ENCODE measurements around the gene ENG. TPM values are rescaled to one million over a fixed set of nuclear protein-coding genes. Genes with fewer than 3 reads are reported as not detected.

The ENG gene
- polyA plus RNA-seq, 2 of the 4 experiments (the other 2 are of a cell fraction): 0.08 TPM; not detected in 1

DNA sequence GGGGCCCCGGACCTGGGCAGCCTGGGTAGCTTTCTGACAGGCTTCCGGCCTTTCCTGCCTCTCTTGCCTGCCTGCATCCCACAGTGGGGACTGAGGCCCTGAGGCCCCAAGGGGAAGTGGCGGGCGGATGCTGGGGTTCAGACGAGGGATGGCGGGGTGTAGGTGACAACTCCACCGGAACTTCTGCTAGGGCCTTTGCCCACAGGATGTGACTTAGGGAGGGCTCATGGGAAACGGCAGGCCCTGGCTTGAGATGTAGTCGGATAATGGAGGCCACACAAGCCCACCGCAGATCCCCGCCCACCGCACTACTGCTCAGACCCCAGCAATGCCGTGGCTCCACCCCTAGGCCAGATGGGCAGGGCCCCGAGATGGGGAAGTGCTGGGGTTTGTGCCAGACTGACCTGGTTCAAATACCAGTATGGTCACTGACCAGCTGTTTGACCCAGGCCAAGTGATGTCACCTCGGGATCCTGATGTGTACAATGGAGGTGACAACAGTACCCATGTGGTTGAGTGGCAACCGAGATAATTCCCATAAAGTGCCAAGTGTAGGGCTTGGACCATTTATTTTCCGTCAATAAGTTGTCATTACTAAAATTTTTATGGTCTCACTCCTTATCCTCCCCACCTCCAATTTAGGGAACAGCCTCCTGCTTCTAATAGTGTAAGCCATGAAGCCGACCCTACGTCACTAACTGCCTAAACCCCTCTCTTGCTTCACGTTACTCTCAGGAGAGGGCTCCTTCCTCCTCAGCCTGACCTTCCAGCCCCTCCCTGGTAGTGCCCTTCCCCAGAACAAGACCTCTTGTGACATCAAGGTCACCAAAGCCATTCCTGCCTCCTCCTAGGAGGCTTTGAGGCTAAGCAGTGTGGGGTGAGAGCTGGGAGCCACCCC, 71.1 kb downstream of the ENG start:
- H3K4me3 ChIP-seq: no peak overlapping the region
- 88% methylated on average over 19 of the region's 20 CpGs for WGBS (ENCODE audit: missing lambda C conversion rate)
- FAIRE-seq: no peak
- ATAC-seq: no peak
- ChIA-PET POLR2A (no interaction called here), CTCF (interaction anchor here (1.0 to 12.1 kb wide), 15 partner anchors 10 to 335 kb away, joined by 3 to 157 read pairs (median 5); partner anchors contain the start of genes FPGS and TOR2A)
- H3K27ac ChIP-seq: no peak overlapping the region
- no peak for DNase-seq (ENCODE audit: low read depth in 1 of 2, low spot score in 1 of 2)
- H3K4me2 ChIP-seq: no peak overlapping the region
- no peaks in the 10 kb centered on the region for H3K9me3 ChIP-seq
- peaks cover 21% of the 10 kb centered on the region; the same call in 2 of the 3 replicates for H3K4me1 ChIP-seq
- TF ChIP-seq RAD21 (conservative IDR thresholded peaks at IDR 0.05 in 1 of 2, IDR thresholded peaks at IDR 0.05 in 1 of 2): no peak
- TF ChIP-seq, protein P1, sequence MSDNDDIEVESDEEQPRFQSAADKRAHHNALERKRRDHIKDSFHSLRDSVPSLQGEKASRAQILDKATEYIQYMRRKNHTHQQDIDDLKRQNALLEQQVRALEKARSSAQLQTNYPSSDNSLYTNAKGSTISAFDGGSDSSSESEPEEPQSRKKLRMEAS (IDR thresholded peaks at IDR 0.05): no peak
- no peak for TF ChIP-seq RARB (CRISPR knock-in tag; IDR thresholded peaks at IDR 0.05)
- TF ChIP-seq ZNF302 (CRISPR knock-in tag; IDR thresholded peaks at IDR 0.05): no peak
- no peak for TF ChIP-seq NR3C1 (IDR thresholded peaks at IDR 0.05)
- no peak for TF ChIP-seq NFE2L2 (conservative IDR thresholded peaks at IDR 0.05; ENCODE audit: low read length)
- TF ChIP-seq FOSL2 (IDR thresholded peaks at IDR 0.05): no peak
- no peak for TF ChIP-seq FOSL2 (CRISPR knock-in tag; IDR thresholded peaks at IDR 0.05)
- TF ChIP-seq, protein P2, sequence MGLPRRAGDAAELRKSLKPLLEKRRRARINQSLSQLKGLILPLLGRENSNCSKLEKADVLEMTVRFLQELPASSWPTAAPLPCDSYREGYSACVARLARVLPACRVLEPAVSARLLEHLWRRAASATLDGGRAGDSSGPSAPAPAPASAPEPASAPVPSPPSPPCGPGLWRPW (IDR thresholded peaks at IDR 0.05): no peak
- TF ChIP-seq TFCP2L1 (CRISPR knock-in tag; IDR thresholded peaks at IDR 0.05): no peak
- TF ChIP-seq EHF (CRISPR knock-in tag; IDR thresholded peaks at IDR 0.05): no peak
- TF ChIP-seq BHLHE40 (IDR thresholded peaks at IDR 0.05; ENCODE audit: low read depth, low read length): no peak
- no peak for TF ChIP-seq GATA3 (IDR thresholded peaks at IDR 0.05; ENCODE audit: borderline replicate concordance)
- no peak for TF ChIP-seq TP53 (CRISPR knock-in tag; IDR thresholded peaks at IDR 0.05)
- no peak for TF ChIP-seq RFX5 (IDR thresholded peaks at IDR 0.05)
- TF ChIP-seq KDM5A (IDR thresholded peaks at IDR 0.05): no peak
- TF ChIP-seq, protein P3, sequence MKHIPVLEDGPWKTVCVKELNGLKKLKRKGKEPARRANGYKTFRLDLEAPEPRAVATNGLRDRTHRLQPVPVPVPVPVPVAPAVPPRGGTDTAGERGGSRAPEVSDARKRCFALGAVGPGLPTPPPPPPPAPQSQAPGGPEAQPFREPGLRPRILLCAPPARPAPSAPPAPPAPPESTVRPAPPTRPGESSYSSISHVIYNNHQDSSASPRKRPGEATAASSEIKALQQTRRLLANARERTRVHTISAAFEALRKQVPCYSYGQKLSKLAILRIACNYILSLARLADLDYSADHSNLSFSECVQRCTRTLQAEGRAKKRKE (CRISPR knock-in tag; IDR thresholded peaks at IDR 0.05; ENCODE audit: low read depth): no peak
- TF ChIP-seq NPAS2 (CRISPR knock-in tag; IDR thresholded peaks at IDR 0.05; ENCODE audit: borderline replicate concordance): no peak

DNA sequence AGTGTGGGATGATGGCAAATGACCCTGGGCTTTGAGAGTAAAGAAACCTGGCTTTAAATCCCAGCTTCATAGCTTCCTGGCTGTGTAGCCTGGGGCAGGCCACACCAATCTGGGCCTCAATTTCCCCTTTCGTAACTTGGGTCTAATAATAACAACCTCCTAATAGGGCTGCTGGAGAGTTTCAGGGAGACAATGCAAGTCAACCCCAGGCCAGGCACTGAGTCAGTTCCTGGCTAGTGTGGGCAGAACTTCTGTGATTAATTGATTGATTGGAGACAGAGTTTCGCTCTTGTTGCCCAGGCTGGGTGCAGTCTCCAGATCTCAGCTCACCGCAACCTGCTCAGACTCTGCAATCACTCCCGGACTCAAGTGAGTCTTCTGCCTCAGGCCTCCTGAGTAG, 72.7 kb downstream of the ENG start:
- FAIRE-seq (no peak), DNase-seq (ENCODE audit: low read depth in 1 of 2, low spot score in 1 of 2) (no peak), ATAC-seq (no peak)
- TF ChIP-seq CHD2 (IDR thresholded peaks at IDR 0.05; ENCODE audit: low read length, partially characterized antibody) (no peak), FOSL2 (IDR thresholded peaks at IDR 0.05) (no peak), FOSL2 (CRISPR knock-in tag; IDR thresholded peaks at IDR 0.05) (no peak), RNF2 (IDR thresholded peaks at IDR 0.05; ENCODE audit: borderline replicate concordance, low read depth) (no peak), KDM5A (IDR thresholded peaks at IDR 0.05) (no peak), JUNB (IDR thresholded peaks at IDR 0.05) (no peak), POLR2AphosphoS2 (conservative IDR thresholded peaks at IDR 0.05; ENCODE audit: low read length) (no peak), NFE2L2 (conservative IDR thresholded peaks at IDR 0.05; ENCODE audit: low read length) (no peak), ZC3H11A (IDR thresholded peaks at IDR 0.05) (no peak), HOXB13 (CRISPR knock-in tag; IDR thresholded peaks at IDR 0.05; ENCODE audit: low read depth) (no peak), CEBPB (IDR thresholded peaks at IDR 0.05) (no peak), EP300 (IDR thresholded peaks at IDR 0.05) (no peak), HOXB5 (CRISPR knock-in tag; IDR thresholded peaks at IDR 0.05) (no peak), CBX8 (IDR thresholded peaks at IDR 0.05) (no peak), RARB (CRISPR knock-in tag; IDR thresholded peaks at IDR 0.05) (no peak)
- TF ChIP-seq, protein P4, sequence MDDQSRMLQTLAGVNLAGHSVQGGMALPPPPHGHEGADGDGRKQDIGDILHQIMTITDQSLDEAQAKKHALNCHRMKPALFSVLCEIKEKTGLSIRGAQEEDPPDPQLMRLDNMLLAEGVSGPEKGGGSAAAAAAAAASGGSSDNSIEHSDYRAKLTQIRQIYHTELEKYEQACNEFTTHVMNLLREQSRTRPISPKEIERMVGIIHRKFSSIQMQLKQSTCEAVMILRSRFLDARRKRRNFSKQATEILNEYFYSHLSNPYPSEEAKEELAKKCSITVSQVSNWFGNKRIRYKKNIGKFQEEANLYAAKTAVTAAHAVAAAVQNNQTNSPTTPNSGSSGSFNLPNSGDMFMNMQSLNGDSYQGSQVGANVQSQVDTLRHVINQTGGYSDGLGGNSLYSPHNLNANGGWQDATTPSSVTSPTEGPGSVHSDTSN (IDR thresholded peaks at IDR 0.05): no peak
- TF ChIP-seq, protein P5, sequence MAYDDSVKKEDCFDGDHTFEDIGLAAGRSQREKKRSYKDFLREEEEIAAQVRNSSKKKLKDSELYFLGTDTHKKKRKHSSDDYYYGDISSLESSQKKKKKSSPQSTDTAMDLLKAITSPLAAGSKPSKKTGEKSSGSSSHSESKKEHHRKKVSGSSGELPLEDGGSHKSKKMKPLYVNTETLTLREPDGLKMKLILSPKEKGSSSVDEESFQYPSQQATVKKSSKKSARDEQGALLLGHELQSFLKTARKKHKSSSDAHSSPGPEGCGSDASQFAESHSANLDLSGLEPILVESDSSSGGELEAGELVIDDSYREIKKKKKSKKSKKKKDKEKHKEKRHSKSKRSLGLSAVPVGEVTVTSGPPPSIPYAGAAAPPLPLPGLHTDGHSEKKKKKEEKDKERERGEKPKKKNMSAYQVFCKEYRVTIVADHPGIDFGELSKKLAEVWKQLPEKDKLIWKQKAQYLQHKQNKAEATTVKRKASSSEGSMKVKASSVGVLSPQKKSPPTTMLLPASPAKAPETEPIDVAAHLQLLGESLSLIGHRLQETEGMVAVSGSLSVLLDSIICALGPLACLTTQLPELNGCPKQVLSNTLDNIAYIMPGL (CRISPR knock-in tag; IDR thresholded peaks at IDR 0.05; ENCODE audit: borderline replicate concordance): no peak
- TF ChIP-seq, protein P6, sequence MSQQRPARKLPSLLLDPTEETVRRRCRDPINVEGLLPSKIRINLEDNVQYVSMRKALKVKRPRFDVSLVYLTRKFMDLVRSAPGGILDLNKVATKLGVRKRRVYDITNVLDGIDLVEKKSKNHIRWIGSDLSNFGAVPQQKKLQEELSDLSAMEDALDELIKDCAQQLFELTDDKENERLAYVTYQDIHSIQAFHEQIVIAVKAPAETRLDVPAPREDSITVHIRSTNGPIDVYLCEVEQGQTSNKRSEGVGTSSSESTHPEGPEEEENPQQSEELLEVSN (IDR thresholded peaks at IDR 0.05; ENCODE audit: borderline replicate concordance, low read depth): no peak
- TF ChIP-seq, protein P7, sequence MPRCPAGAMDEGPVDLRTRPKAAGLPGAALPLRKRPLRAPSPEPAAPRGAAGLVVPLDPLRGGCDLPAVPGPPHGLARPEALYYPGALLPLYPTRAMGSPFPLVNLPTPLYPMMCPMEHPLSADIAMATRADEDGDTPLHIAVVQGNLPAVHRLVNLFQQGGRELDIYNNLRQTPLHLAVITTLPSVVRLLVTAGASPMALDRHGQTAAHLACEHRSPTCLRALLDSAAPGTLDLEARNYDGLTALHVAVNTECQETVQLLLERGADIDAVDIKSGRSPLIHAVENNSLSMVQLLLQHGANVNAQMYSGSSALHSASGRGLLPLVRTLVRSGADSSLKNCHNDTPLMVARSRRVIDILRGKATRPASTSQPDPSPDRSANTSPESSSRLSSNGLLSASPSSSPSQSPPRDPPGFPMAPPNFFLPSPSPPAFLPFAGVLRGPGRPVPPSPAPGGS (IDR thresholded peaks at IDR 0.05): no peak
- ChIA-PET CTCF (interaction anchor here (2.0 to 12.1 kb wide), 4 partner anchors 13 to 88 kb away, joined by 9 to 157 read pairs (median 123); partner anchors contain the start of gene TOR2A), POLR2A (no interaction called here)
- 90% methylated on average over 4 of the region's 4 CpGs for WGBS (ENCODE audit: missing lambda C conversion rate)
- no peaks in the 10 kb centered on the region for H3K9me3 ChIP-seq
- peaks cover 13% of the 10 kb centered on the region; the same call in 2 of the 3 replicates for H3K4me1 ChIP-seq
- H3K27ac ChIP-seq: no peak overlapping the region
- no peak overlapping the region for H3K4me3 ChIP-seq
- no peak overlapping the region for H3K4me2 ChIP-seq
